ENCODE measurements around the gene RRP1B. TPM values are rescaled to one million over a fixed set of nuclear protein-coding genes. Genes with fewer than 3 reads are reported as not detected.
A peak's percentile ranks its signal among the peaks of the same experiment; 100 is the strongest.

The RRP1B gene
- polyA plus RNA-seq, 1 donor = 27.9 TPM

- no peak for DNase-seq
Observed at GRCh38 chr21:43726686-43727518, 67.5 kb downstream of the RRP1B start.

GRCh38 chr21:43727519-43728153 lies 68.3 kb downstream of the RRP1B start:
- DNase-seq = no peak

GRCh38 chr21:43728154-43728466 lies 68.8 kb downstream of the RRP1B start:
- DNase-seq = no peak

- DNase-seq = peak; percentile 93
Observed at GRCh38 chr21:43728467-43729390, 69.4 kb downstream of the RRP1B start.

- DNase-seq = no peak
Observed at GRCh38 chr21:43731476-43731875, 72.1 kb downstream of the RRP1B start.

GRCh38 chr21:43731891-43732711 lies 72.7 kb downstream of the RRP1B start:
- no peak for DNase-seq

GRCh38 chr21:43733060-43733459 lies 73.7 kb downstream of the RRP1B start:
- no peak for DNase-seq

- DNase-seq = no peak
Observed at GRCh38 chr21:43733529-43734071, 74.2 kb downstream of the RRP1B start.

GRCh38 chr21:43734131-43734927 lies 75.0 kb downstream of the RRP1B start:
- DNase-seq = no peak

- no peak for DNase-seq
Observed at GRCh38 chr21:43734928-43735229, 75.5 kb downstream of the RRP1B start.

- DNase-seq = no peak
Observed at GRCh38 chr21:43735236-43736091, 76.1 kb downstream of the RRP1B start.

- no peak for DNase-seq
Observed at GRCh38 chr21:43736224-43736883, 77.0 kb downstream of the RRP1B start.

GRCh38 chr21:43737158-43737950 lies 78.0 kb downstream of the RRP1B start:
- DNase-seq = no peak

- no peak for DNase-seq
Observed at GRCh38 chr21:43739621-43740435, 80.5 kb downstream of the RRP1B start.

- peak; percentile 71 for DNase-seq
Observed at GRCh38 chr21:43740497-43741156, 81.3 kb downstream of the RRP1B start.

- DNase-seq = no peak
Observed at GRCh38 chr21:43741423-43742096, 82.2 kb downstream of the RRP1B start.

- DNase-seq = no peak
Observed at GRCh38 chr21:43743947-43744346, 84.6 kb downstream of the RRP1B start.
